Suprapubic skin (tissue), 4 donors: ENCODE results near the gene MGAT4B. TPM values are rescaled to one million over a fixed set of nuclear protein-coding genes. Genes with fewer than 3 reads are reported as not detected.

Source experiments
- DNase-seq, 2 donors: peaks; one replicate each; pipeline ENCODE4 v3.0.0-alpha.2; 2019; ENCODE audit warnings: low spot score in 2 of 2
- H3K27ac ChIP-seq: fragments of 200-600 bp; sonication (generic); one replicate; pipeline ENCODE4 v1.5.1; 2019
- H3K27me3 ChIP-seq: fragments of 200-600 bp; sonication (generic); one replicate; pipeline ENCODE4 v1.5.1; 2019
- H3K36me3 ChIP-seq: fragments of 200-600 bp; sonication (generic); one replicate; pipeline ENCODE4 v1.5.1; 2019
- H3K4me1 ChIP-seq: fragments of 200-600 bp; sonication (generic); one replicate; pipeline ENCODE4 v1.5.1; 2019
- H3K4me3 ChIP-seq: fragments of 200-600 bp; sonication (generic); one replicate; pipeline ENCODE4 v1.5.1; 2019; ENCODE audit warnings: mild to moderate bottlenecking
- H3K9me3 ChIP-seq: fragments of 200-600 bp; sonication (generic); one replicate; pipeline ENCODE4 v1.5.1; 2019
- EP300 ChIP-seq: sonication (generic); formaldehyde crosslinking; IDR thresholded peaks from one replicate; pipeline ENCODE4 v1.6.1; 2017; ENCODE audit warnings: antibody characterized with exemption
- POLR2A ChIP-seq, 2 donors: fragments of 450-650 bp; IDR thresholded peaks; one replicate each; pipeline ENCODE4 v1.6.1; 2017; ENCODE audit warnings: antibody characterized with exemption in 2 of 2, mild to moderate bottlenecking in 2 of 2, moderate library complexity in 2 of 2
- POLR2AphosphoS5 ChIP-seq, 3 donors: sonication (generic); formaldehyde crosslinking; IDR thresholded peaks; one replicate each; pipeline ENCODE4 v1.6.1; 2017; ENCODE audit warnings: antibody characterized with exemption in 3 of 3
- WGBS: methylation state at CpG from one replicate; pipeline ENCODE4 v1.1.5; 2018; 5-methylcytosine and 5-hydroxymethylcytosine counted together
- total RNA-seq, 4 donors: library from RNA; depleted of rRNA; stranded (reverse); fragments of >200 nt; gene quantifications; one replicate each; pipeline ENCODE4 v1.1.0, GENCODE V29; 2016
- TF ChIP-seq, protein P1 (sequence below), 2 donors: fragments of 200-600 bp in 1 of 2; fragments of 450-650 bp in 1 of 2; sonication (generic) in 1 of 2; IDR thresholded peaks; one replicate each; pipeline ENCODE4 v1.5.1; 2016 to 2019; ENCODE audit warnings: antibody characterized with exemption in 2 of 2, mild to moderate bottlenecking in 1 of 2, moderate library complexity in 1 of 2

MGAT4B gene
- total RNA-seq, 4 donors from 2014 or later: 74.5 to 142 (median 97.4) TPM

GRCh38 chr5:179820127-179820482 is 13.4 kb upstream of the MGAT4B start:
- Histone ChIP-seq H3K36me3 (peaks cover 25% of the 10 kb centered on the region), H3K4me3 (peak overlapping the region; percentile 98), H3K9me3 (no peaks in the 10 kb centered on the region), H3K27ac (peak overlapping the region; percentile 99), H3K4me1 (peaks cover 72% of the 10 kb centered on the region), H3K27me3 (no peaks in the 10 kb centered on the region)
- TF ChIP-seq, protein P1, sequence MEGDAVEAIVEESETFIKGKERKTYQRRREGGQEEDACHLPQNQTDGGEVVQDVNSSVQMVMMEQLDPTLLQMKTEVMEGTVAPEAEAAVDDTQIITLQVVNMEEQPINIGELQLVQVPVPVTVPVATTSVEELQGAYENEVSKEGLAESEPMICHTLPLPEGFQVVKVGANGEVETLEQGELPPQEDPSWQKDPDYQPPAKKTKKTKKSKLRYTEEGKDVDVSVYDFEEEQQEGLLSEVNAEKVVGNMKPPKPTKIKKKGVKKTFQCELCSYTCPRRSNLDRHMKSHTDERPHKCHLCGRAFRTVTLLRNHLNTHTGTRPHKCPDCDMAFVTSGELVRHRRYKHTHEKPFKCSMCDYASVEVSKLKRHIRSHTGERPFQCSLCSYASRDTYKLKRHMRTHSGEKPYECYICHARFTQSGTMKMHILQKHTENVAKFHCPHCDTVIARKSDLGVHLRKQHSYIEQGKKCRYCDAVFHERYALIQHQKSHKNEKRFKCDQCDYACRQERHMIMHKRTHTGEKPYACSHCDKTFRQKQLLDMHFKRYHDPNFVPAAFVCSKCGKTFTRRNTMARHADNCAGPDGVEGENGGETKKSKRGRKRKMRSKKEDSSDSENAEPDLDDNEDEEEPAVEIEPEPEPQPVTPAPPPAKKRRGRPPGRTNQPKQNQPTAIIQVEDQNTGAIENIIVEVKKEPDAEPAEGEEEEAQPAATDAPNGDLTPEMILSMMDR (IDR thresholded peaks at IDR 0.05): no peak
- peak in 1 of 3 donors; percentile 8 for TF ChIP-seq POLR2AphosphoS5 (IDR thresholded peaks at IDR 0.05)
- TF ChIP-seq POLR2A (IDR thresholded peaks at IDR 0.05): no peak
- no peak for TF ChIP-seq EP300
- WGBS: 0% methylated on average over 2 of the region's 12 CpGs
- no peak for DNase-seq

- Histone ChIP-seq H3K4me3 (peak overlapping the region; percentile 98), H3K9me3 (no peaks in the 10 kb centered on the region), H3K27me3 (no peaks in the 10 kb centered on the region), H3K36me3 (peaks cover 21% of the 10 kb centered on the region), H3K27ac (peak overlapping the region; percentile 99), H3K4me1 (peaks cover 66% of the 10 kb centered on the region)
- no CpG with 5 or more reads among the region's 26 CpGs for WGBS
- TF ChIP-seq EP300: no peak
- TF ChIP-seq POLR2A (IDR thresholded peaks at IDR 0.05): no peak
- TF ChIP-seq, protein P1 (IDR thresholded peaks at IDR 0.05): no peak
- no peak for DNase-seq
These were observed 12.8 kb upstream of the MGAT4B start for GRCh38 chr5:179819296-179820126.

GRCh38 chr5:179818746-179819295 is 12.2 kb upstream of the MGAT4B start:
- H3K4me3 ChIP-seq: peak overlapping the region; percentile 98
- no peaks in the 10 kb centered on the region for H3K9me3 ChIP-seq
- TF ChIP-seq, protein P1 (IDR thresholded peaks at IDR 0.05): no peak
- no peak for TF ChIP-seq POLR2A (IDR thresholded peaks at IDR 0.05)
- peak; percentile 87 to 98 (median 89) for TF ChIP-seq POLR2AphosphoS5 (IDR thresholded peaks at IDR 0.05)
- peak; percentile 55 for TF ChIP-seq EP300
- peak overlapping the region; percentile 99 for H3K27ac ChIP-seq
- 0% methylated on average over 2 of the region's 35 CpGs for WGBS
- peaks cover 59% of the 10 kb centered on the region for H3K4me1 ChIP-seq
- DNase-seq: peak; percentile 97
- H3K36me3 ChIP-seq: peaks cover 15% of the 10 kb centered on the region
- no peaks in the 10 kb centered on the region for H3K27me3 ChIP-seq

GRCh38 chr5:179817890-179818745 is 11.5 kb upstream of the MGAT4B start:
- no peaks in the 10 kb centered on the region for H3K9me3 ChIP-seq
- TF ChIP-seq POLR2AphosphoS5 (IDR thresholded peaks at IDR 0.05) (no peak), POLR2A (IDR thresholded peaks at IDR 0.05) (no peak), EP300 (no peak)
- TF ChIP-seq, protein P1 (IDR thresholded peaks at IDR 0.05): no peak
- peaks cover 54% of the 10 kb centered on the region for H3K4me1 ChIP-seq
- peak overlapping the region; percentile 99 for H3K27ac ChIP-seq
- 58% methylated on average over 8 of the region's 14 CpGs for WGBS
- H3K36me3 ChIP-seq: peaks cover 10% of the 10 kb centered on the region
- peak overlapping the region; percentile 98 for H3K4me3 ChIP-seq
- H3K27me3 ChIP-seq: no peaks in the 10 kb centered on the region
- DNase-seq: no peak
